ENCODE measurements around the gene CTNNA1.
"Not testable (repeated sequence)": the region's sequence is repeated elsewhere in the genome, so short reads cannot be mapped to it uniquely, and the experiment has no call there.

CTNNA1 gene

DNA sequence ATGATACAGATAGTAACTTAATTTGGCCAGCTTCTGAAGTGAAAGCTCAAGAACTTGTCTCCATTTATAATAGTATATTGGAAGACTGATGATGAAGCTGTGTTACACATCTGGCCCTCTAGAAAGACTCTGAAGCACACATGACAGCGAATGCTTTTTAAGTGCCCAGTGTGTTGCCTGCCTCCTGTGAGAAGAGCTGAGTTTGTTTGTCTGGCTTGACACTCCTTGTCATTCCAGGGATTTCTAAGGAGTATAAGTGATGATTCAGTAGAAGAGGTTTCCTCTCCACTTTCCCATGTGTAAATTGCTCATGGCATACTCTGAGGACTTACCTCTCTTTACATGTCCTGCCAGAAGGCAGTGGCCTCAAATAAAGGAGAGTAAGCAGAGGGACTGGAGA, 152.3 kb downstream of the CTNNA1 start:
- DNase-seq: no peak

GRCh38 chr5:138909734-138910133, 156.5 kb downstream of the CTNNA1 start:
- DNase-seq: no peak

DNA sequence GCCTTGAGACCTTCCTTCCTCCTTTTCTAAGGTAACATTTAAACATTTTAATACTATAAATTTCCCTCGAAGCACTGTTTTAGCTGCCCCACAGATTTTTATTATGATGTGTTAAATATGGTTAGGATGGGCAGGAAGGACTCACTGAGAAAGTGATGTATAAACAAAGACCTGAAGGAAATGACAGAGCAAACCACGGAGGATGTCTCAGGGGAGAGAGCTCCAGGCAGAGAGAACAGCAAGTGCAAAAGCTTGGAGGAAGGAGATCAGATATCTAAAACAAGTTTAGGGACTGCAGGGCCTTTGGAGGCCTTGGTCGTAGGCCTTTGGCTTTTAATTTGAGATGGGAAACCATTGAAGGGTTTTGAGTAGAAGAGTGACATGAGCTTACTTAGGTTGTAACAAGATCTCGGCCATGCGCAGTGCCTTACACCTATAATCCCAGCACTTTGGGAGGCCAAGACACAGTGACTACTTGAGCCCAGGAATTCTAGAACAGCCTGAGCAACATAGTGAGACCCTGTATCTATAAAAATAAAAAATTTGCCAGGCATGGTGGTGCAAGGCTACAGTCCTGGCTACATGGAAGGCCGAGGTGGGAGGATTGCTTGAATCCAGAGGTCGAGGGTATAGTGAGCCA, 157.4 kb downstream of the CTNNA1 start:
- DNase-seq: no peak

DNA sequence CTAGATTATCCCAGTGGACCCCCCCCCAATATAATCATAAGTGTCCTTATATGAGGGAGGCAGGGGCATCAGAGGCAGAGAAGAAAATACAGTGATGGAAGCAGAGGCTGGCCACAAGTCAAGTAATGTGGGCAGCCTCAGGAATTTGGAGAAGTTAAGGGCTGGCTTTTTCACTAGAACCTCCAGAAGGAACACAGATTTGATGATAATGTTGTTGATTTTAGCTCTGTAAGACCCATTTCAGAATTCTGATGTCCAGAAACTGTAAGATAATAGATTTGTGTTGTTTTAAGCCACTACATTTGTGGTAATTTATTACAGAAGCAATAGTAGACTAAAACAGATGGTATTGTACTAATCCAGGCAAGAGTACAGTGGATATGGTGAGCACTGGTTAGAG, 158.2 kb downstream of the CTNNA1 start:
- DNase-seq: no peak

GRCh38 chr5:138912093-138912492, 158.9 kb downstream of the CTNNA1 start:
- no peak for DNase-seq

DNA sequence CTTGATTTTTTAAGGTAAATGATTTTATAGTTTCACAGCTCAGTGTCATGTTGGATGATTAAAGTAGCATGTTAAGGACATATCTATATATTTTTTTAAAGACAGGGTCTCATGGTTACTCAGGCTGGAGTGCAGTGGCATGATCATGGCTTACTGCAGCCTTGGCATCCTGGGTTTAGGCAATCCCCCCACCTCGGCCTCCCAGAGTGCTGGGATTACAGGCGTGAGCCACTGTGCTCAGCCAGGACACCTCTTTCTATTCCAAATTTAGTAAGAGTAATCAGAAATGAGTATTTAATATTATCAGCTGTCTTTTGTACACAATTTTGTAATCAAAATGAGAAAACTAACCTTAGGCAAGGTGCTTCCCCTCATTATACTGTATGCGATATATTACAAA, 160.5 kb downstream of the CTNNA1 start:
- no peak for DNase-seq

DNA sequence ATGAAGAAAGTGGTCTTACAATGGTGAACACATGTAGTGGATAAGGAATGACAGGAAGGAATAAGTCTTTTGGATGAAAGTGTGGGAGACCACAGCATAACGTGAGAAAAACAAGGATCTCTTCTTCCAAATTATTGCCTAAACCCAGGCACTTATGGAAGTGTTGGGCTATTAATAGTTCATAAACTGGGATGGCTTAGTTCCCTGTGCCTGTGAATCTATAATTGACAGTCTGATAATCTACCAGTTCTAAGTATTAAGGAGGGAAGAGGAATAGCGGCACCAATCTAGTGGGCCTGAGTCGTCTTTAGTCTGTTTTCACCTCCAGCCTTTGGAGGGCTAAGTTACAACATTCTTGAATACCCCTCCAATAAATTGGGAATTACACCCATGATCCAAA, 161.1 kb downstream of the CTNNA1 start:
- DNase-seq: no peak

- no peak for DNase-seq
Observed at GRCh38 chr5:138918686-138919085, 165.5 kb downstream of the CTNNA1 start.

DNA sequence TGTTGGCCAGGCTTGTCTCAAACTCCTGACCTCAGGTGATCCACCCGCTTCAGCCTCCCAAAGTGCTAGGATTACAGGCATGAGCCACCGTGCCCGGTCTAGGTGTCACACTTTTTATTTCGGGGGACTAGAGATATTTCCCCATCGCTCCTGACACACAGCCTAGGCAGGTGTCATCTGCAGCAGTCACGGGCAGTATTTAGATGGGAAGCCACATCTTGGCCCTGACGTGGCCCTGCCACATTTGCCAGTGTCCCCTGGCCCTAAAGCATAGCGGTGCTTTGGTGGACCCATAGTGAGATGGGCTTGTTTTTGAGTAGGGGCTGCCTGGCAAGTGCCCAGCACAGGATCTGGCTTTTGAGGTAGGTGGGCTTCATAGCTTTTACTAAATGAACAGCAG, 167.0 kb downstream of the CTNNA1 start:
- DNase-seq: no peak

GRCh38 chr5:138921362-138921761, 168.1 kb downstream of the CTNNA1 start:
- not testable (repeated sequence) for DNase-seq

DNA sequence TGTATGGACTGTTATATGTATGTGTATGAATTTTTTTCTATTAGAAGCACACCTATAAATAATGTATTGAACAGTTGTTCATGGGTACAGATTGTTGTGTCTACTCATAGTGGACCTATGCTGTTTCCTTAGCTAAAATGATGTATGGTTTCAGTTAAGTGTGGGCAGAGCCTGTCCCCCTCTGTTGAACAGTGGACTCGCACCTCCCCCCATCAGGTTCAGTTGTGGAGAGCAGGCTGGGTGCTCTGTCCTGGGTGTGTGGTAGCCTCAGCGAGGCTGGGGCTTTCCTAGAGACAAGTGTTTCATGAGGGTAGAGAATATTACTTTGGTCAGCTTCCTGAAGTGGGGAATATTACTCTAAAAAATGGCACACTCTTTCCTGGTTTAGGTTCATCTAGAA, 169.3 kb downstream of the CTNNA1 start:
- no peak for DNase-seq

- DNase-seq: no peak
Observed at GRCh38 chr5:138925090-138925635, 171.9 kb downstream of the CTNNA1 start.

- DNase-seq: no peak
Observed at GRCh38 chr5:138926257-138926656, 173.0 kb downstream of the CTNNA1 start.

DNA sequence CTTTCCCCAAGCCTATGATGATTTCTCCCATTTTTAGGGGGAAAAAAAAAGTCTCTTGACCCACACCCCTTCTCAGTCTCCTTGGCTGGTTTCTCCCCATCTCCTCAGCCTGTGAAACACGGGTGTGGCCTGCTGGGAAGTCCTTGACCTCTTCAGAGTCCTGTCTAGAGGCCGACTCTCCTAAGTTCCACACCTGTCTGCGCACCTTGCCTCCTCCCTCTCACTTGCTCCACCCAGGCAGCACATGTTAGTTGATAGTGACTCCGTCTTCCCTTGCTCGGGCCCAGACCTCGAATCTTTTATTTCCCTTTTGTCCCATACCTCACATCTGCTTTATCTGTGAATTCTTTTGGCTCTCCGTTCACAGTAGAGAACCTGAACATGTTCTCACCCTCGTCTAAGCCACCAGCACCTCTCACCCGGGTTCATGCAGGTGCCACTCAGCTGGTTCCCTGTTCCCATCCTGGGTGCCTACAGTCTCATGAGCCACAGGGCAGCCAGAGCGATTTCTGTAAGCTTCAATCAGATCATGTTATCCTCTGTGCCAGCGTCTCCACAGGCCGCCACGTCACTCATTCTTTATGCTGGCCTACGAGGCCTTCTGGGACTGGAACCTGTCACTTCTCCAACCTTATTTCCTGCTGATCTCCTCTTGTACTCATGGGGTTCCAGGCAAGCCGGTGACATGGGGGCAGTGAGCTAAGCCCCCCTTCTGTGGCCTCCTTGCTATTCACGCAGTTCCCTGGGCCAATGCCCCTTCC, 173.6 kb downstream of the CTNNA1 start:
- DNase-seq: no peak

DNA sequence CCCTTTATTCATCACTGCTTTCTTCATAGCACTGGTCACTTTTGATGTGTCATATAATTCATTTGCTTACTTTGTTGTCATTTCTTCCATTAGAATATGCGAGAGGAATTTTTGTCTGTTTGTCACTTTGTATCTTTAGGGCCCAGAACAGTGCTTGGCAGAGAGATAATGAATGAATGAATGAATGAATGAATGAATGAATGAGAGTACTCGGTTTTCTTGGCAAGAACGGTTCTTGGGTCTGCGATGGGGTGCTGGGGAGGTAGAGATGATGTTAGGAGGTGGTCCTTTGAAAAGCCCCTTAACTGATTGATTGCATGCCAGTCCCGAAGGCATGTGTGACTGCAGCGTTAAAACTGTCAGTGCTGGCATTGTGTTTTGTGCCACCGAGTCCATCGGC, 174.3 kb downstream of the CTNNA1 start:
- DNase-seq: no peak

DNA sequence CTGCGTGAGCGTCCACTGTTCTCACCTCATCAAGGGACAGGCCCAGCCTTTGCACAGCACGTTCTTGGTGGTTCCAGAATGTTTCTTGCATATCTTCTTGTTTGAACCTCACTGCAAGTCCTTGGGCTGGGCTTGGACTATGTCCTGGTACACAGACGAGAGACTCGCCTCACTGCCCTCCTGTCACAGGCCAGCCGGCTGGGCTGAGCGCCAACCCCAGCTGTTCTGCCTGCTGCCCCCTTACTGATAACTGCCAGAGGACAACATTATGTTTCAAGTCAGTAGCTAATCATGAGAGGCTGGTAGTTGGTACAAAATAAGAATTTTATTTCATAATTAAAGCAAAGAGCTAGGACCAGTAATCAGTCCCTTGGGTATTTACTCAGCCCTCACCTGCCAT, 174.8 kb downstream of the CTNNA1 start:
- no peak for DNase-seq

GRCh38 chr5:138929571-138929955, 176.3 kb downstream of the CTNNA1 start:
- DNase-seq: no peak

GRCh38 chr5:138930371-138931097, 177.3 kb downstream of the CTNNA1 start:
- DNase-seq: no peak

GRCh38 chr5:138932171-138932810, 179.1 kb downstream of the CTNNA1 start:
- DNase-seq: no peak

- no peak for DNase-seq
Observed at GRCh38 chr5:138933522-138934290, 180.5 kb downstream of the CTNNA1 start.

GRCh38 chr5:138934971-138935370, 181.7 kb downstream of the CTNNA1 start:
- no peak for DNase-seq

- DNase-seq: no peak
Observed at GRCh38 chr5:138935466-138935865, 182.2 kb downstream of the CTNNA1 start.
